GM21367 (cell line): ENCODE results near the gene SNRK.
"Not testable (repeated sequence)": the region's sequence is repeated elsewhere in the genome, so short reads cannot be mapped to it uniquely, and the experiment has no call there.

Experiments used
- ATAC-seq: cut with Tn5 transposase; IDR thresholded peaks from one replicate; pipeline ENCODE4 v1.9.1; 2021; ENCODE audit not compliant: unreplicated experiment

The SNRK gene

DNA sequence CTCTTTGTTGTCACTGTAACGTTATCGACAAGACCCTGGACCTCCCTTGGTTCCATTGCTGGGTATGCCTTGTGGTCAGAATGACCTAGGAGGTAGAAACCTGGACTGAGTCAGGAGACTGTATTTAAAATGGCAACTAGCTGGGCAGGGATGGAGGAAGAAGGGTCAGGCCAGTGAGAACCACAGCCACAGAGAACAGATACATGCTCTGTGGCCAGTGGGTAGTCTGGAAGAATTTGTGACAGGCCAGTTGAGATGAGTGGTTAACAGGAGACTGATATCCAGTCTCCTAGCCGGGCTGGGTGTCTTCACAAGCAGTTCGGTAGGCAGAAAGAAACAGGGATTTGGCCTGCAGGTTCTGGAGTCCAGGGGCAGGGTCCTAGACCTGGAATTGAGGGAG, 58.9 kb downstream of the SNRK start:
- ATAC-seq, result no peak

DNA sequence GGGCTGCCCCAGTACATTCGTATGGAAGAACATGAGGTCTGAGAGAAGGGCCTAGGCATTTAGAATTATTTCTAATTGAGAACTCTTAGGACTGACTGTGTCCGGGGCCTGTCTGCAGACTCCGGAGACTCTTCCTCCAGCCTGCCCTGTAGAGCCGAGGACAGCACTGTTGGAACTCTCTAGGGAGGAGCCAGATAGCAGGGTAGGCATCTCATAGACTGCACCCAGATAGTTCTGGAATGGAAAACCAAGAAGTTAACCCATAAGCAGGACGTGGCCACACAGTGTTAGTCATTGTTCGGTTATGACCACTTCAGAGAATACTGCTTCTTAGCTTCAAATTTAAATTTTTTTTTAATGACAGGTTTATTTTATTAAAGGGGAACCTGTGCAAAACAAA, 59.5 kb downstream of the SNRK start:
- ATAC-seq, result no peak

DNA sequence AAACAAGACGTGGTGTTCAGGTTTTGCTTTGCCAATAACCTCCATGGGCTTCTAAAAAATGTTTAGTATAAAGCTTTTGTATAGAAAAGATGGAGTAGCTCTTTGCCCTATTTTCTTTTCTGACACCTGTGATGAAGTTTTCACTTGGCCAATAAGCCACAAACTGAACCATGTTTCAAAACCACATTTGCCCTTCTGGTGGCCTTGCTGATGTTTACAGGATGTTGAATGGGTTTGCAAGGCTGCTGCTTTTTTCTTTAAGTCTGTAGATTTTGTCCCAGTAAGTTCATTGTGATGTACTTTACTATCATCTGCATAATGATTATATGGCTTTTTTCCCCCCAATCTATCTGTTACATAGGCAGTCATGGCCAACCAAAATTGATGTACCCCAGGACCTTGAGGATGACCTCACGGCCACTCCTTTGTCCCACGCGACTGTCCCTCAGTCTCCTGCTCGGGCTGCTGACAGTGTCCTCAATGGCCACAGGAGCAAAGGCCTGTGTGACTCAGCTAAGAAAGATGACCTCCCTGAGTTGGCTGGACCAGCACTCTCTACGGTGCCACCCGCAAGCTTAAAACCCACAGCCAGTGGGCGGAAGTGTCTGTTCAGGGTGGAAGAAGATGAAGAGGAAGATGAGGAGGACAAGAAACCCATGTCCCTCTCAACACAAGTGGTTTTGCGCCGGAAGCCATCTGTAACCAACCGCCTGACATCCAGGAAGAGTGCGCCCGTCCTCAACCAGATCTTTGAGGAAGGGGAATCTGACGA, 60.8 kb downstream of the SNRK start:
- ATAC-seq, result no peak

DNA sequence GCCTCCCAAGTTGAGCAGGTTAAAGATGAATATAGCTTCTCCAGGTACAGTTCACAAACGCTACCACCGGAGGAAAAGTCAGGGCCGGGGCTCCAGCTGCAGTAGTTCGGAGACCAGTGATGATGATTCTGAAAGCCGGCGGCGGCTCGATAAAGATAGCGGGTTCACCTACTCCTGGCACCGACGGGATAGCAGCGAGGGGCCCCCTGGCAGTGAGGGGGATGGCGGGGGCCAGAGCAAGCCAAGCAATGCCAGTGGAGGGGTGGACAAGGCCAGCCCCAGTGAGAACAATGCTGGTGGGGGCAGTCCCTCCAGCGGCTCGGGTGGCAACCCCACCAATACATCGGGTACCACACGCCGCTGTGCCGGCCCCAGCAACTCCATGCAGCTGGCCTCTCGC, 61.4 kb downstream of the SNRK start:
- ATAC-seq, result no peak

DNA sequence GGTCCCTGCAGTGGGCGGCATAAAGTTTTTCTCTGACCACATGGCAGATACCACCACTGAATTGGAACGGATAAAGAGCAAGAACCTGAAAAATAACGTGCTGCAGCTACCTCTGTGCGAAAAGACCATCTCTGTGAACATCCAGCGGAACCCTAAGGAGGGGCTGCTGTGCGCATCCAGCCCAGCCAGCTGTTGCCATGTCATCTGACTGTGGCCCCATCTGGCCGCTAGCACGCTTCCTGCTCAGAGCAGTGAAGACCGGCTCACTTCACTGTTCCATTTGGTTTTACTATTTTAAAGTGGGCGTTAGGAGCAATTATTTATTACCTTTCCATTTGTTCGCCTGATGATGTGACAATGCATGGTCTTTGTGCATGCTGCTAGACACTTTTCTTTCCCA, 62.0 kb downstream of the SNRK start:
- ATAC-seq, result no peak

DNA sequence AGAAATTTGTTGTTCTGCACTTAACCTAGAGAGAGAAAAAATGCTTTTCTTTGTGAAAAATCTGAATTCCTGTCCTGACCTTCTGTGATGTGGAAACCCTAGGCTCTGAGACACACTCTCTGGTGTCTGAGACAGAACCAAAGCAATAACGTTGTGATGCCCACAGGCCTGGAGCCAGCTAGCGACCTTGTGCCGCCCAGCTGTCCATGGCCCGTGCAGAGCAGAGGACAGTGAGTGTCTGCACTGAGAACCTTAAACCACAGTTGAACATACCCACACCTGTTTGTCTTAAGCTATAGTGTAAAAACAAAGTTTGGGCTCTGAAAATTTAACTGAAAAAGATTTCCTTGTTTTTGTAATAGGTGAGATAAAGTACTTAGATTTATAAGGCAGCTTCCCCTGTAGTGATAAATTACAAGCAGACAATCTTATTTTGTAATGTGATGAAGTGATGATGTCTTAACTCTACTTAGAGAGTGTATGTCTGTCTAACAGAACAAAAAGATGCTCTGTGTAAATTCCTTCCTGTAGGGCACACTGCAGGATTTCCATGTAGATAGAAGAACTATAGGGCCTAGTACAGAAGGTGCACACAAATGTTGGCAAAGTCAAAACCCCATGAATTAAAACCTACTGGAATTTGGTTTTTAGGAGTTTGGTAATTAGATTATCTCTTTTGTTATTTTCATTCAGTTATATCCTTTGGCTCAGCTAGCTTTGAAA, 62.7 kb downstream of the SNRK start:
- ATAC-seq, result no peak

DNA sequence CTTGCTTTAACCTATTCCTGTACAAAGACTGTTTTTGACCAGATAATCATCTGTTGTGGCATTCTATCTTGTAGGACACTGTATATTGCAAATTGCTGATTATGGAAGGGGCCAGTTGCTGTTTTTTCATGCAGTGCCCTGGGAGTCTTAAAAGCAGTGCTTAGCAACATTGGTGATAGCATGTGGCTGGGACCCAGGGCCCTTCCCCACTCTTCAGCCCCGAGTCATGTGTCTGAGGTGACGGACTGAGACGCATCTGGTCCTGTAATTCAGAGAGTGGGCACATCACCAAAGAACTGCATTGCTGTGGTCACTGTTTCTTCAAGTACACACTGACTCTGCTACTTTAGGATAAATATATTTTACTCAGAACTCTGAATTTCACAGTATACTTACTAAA, 63.4 kb downstream of the SNRK start:
- no peak for ATAC-seq

DNA sequence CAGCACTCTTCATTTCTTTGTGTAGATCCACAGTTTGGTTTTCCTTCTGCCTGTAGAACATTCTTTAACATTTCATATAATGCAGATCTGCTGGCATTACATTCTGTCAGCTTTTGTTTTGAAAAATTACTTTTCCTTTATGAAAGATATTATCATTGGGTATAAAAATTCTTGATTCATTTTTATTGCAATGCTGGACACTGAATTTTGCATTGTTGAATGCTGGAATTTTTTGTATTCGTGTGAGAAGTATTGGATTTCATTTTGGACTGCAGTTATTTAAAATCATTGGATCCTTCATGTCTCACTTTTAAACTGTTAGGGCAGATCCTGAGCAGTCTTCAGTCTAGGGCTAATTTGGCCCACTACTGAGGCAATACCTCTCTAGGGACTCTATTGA, 67.1 kb downstream of the SNRK start:
- ATAC-seq, result no peak

DNA sequence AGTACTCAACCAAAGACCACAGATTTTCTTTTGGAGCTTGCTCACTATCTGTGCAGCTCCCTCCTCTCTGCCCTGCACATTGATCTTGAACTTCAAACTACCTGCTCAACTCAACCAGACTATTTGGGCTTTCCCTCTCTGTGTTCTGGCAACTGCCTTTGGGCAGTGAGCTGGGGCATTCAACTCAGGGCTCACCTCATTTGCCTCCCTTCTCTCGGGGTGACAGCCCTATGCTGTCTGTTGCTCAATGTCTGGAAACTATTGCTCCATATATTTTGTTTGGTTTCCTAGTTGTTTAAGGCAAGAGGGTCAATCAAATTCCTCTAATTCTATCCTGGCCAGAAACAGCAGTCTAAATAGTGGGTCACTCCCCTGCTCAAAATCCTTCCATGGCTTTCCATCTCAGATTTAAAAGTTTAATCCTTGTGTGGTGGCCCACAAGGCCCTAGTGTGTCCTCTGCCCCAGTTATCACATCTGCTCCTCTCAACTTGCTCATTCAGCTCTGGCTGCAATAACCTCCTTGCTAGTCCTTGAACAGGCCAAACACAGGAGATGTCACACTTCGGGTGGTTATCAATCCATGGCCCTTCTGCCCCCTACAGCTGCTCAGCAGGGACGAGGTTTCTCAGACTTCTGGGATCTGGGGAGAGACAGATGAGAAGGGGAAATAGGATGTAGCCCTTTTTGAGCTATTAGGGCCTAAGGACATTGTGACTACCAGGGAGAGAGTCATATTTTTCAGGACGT, 67.8 kb downstream of the SNRK start:
- ATAC-seq, result no peak

DNA sequence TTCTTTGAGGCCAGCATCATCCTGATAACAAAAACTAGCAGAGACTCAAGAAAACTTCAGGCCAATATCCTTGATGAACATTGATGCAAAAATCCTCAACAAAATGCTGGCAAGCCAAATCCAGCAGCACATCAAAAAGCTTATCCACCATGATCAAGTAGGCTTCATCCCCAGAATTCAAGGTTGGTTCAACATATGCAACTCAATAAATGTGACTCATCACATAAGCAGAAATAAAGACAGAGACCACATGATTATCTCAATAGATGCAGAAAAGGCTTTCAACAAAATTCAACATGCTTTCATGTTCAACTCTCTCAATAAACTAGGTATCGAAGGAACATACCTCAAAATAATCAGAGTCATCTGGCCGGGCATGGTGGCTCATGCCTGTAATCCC, 69.7 kb downstream of the SNRK start:
- not testable (repeated sequence) for ATAC-seq

DNA sequence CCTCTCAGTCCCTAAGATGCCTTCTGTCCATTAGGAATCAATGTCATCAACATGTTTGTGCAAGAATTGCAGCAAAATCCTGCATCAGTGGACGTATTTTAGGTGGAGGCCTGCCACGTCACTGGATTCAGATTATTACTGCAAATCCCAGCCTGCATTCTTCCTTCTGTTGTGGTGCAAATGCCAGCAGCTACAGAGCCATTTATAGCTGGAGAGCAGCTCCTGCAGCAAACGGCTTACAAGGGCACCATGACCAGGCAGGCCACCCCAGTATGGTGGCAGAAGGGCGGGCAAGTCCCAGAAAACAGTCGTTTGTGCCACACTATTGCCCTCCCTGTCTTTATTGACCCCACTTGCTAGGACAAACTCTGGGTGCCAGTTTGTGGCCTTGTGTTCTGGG, 74.7 kb downstream of the SNRK start:
- ATAC-seq, result no peak

DNA sequence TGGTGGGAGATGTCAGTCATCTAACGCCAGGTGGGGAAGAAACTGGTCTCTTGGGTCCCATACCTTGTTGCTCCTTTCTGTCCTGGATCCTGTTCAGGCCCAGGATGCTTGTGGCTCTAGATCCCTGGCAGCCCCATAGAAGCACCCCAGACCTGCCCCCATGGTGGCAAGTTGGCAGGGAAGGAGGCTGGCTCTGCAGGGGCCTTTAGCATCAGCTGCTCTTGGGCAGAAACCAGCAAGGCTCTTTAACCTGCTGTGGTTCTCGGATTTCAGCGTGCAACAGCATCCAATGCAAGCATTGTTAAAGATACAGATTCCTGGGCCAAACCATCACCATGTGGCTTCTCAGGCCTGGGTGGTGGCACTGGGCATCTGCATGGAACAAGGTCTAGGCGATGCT, 75.8 kb downstream of the SNRK start:
- no peak for ATAC-seq

DNA sequence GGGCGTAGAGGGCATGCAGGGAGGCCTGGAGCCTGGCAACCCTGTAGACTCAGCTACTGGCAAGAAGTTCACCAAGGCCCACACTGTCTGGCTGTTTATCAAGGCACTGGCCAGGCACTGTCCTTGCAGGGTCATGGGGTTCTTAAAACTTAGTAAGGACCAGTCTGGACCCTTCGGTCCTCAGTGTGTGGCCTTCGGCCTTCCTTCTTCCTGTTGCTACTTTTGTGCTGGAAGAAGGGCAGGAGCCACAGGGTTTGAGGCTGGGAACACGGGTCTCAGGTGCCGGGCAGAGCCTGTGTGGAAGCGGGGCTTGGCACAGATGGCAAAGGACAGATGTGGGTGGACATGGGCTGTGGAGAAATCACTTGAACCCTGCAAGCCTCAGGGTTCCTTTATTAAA, 76.6 kb downstream of the SNRK start:
- ATAC-seq, result no peak

DNA sequence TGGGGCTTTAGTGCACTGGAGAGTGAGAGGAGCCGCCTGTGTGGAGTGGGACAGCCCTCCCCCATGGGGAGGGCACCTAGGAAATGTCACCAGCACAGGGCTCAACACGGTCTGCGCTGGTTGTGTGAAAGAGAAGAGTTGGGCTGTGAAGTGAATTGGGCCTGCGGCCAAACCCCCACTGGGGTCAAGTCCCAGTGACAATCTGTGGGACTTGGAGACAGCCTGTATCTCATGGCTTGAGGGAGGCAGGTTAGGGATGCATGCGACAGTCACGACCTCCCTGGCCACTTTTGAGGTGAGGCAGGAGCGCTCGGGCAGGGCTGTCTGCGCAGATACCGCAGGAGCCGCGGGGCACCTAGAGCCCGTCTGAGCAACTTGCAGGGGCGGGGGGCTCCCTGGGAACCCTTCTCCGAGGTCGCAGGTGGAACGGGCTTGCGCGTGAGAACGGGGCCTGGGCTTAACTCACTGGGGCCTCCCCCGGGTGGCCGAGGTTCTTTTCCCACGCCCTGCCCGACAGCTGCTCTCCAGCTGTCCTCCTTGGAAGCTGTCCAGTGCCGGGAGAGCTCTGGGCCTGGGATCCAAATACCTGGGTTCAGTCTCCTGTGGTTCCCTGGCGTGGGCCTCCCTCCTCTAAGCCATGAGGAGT, 77.4 kb downstream of the SNRK start:
- ATAC-seq, result no peak

DNA sequence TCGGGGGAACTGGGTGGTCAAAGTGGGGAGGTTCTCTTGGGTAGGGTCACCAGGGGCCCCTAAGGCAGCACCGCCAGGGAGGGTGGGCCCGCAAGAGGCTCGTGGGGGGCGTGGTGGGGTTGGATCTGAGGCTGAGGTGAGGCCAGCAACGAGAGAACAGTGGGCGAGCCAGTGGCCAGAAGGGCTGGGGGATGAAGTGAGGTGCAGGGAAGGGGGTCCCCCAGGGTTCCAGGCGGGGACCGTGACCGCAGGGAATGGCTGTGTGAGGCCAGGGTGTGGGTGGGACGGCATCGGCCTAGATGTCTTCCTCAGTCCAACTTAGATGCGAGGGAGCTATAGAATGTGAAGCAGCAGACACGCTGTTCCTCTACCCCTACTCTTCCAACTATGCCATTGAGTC, 78.2 kb downstream of the SNRK start:
- no peak for ATAC-seq

DNA sequence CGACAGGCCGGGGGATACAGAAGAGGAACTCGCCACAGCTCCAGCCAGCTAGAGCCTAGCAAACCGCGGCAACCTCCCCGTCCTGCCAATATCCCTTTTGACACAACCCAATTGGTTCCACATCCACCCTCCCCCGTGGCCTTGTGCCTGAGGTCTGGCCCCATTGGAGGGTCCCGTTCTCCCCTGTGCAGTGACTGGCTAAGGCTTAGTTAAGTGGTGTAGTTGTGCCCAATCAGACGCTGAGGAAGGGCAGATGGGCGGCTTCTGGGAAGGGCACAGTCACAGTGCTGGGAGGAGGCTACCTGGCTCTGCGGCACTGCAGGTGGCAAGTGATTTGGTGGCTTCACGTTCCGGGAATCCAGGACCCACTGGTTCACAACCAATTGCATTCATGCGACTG, 78.6 kb downstream of the SNRK start:
- ATAC-seq, result no peak

DNA sequence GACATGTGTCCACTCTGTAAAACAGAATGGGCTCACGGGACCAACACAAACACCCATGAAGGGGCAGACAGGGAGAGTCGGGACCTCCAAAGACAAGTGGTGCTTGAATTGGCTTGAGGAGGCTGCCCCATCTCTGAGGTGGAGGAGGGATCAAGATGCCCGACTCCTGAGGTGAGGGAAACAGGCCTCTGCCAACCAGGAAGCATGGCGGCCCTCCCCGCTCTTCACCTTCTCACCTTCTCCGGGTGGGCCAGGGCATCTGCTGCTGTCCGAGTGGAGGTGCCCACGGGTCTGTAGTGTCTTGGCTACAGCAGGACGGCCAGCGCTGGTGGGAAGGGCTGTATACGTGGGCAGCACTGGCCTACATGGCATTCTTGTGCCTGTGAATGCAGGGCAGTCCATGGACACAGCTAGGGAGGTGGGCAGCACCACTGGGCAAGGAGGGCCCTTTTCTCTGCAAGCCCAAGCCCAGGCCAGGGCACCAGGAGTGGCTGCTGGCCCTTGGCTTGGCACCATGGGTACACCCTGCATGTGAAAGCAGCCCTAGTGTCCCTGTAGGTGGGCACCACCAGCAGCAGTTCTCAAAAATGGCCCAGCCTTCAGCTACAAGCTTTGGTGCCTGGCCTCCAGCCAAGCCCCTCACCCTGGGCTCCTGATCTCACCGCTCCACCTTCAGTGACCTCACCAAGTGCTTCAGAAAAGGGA, 79.4 kb downstream of the SNRK start:
- no peak for ATAC-seq

DNA sequence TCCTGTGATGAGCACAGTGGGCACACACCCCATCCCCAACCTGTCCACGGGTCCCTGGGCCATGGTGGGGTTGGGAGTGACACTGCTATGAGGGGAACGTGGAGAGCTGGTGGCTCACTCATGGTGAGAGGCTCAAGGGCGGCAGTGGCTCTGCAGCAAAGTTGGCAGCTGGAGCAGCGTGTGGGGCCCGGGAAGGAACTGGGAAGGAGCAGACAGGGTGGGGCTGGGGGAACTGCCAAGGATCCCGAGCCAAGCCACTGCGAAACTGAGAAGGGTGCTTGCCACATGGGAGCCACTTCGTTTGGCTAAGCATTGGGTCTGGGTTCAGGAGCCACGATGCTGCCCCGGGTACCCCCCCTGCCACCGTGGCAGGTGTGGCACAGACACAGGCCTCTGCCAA, 80.1 kb downstream of the SNRK start:
- ATAC-seq, result no peak

DNA sequence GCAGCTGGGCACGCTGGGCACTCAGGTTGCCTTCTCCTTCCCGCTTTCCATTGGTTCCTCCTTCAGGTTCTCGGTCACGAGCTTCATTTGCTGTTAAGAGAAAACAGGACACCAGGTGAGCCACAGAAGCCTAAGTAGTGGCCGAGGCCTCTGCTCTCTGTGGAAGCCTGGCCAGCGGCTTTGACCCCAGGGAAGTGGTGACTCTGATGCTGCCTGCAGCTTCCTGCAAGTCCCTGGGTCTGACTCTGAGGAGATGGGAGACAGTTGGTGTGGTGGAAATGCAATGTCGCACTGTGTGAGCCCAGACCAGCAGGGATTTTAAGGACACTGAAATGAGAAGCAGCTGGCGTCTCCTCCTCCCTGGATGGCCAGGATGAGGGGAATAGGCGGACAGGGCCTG, 80.5 kb downstream of the SNRK start:
- no peak for ATAC-seq

DNA sequence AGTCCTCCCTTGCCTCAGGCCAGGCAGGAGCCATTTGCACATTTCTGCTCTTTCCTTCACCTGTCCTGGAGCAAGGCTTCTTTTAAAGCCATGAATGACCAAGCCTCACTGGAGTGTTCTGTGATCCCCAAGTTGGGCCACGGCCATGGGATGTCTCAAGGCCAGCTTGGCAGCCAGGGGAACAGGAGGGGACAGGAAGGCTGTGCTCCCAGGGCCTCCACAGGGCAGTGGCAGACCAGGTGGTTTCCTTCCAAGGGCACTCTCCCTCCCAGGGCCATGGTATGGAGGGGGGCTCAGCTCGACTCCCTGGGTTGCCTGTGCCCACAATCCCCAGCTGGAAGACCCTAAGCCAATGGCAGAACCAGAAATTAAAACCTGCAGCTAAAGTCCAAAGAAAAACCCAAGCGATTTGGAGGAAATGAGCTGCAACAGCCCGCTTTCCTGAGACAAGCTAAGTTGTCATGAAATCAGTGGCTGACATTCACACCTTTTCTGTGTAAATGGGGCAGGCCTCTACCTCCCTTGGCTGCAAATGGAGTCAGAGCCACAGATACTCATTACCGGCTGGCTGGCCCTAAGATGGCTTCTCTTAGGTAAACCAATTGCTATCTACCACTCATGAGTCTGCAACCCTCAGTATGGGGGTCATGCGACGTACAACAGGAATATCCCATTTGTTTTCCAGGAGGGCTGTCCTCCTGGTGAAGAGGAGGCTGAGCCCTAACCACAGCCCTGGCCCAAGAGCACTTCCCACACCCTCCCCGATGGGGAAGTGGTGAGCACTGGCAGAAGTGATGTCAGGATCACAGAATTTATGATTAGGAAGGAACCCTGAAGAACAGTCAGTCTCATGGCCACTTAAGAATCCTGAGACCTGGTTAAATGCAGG, 83.3 kb downstream of the SNRK start:
- ATAC-seq, result no peak
